Medulla oblongata (tissue), 1 donor: ENCODE results near the gene IL25.
A peak's percentile ranks its signal among the peaks of the same experiment; 100 is the strongest.
"Not testable (repeated sequence)": the region's sequence is repeated elsewhere in the genome, so short reads cannot be mapped to it uniquely, and the experiment has no call there.

ENCODE experiments used
- DNase-seq: peaks from one replicate; pipeline ENCODE4 v3.0.0-alpha.2; 2015; ENCODE audit errors: extremely low spot score

The IL25 gene

GRCh38 chr14:23388996-23389395, 16.4 kb downstream of the IL25 start:
- DNase-seq: no peak

GRCh38 chr14:23389396-23389795, 16.8 kb downstream of the IL25 start:
- DNase-seq: no peak

- DNase-seq: not testable (repeated sequence)
Observed at GRCh38 chr14:23389871-23390270, 17.3 kb downstream of the IL25 start.

- DNase-seq: no peak
Observed at GRCh38 chr14:23392613-23393012, 20.0 kb downstream of the IL25 start.

GRCh38 chr14:23396126-23396525, 23.5 kb downstream of the IL25 start:
- no peak for DNase-seq

- DNase-seq: no peak
Observed at GRCh38 chr14:23396781-23397407, 24.3 kb downstream of the IL25 start.

GRCh38 chr14:23398348-23398747, 25.7 kb downstream of the IL25 start:
- no peak for DNase-seq

GRCh38 chr14:23399136-23399535, 26.5 kb downstream of the IL25 start:
- no peak for DNase-seq

GRCh38 chr14:23399591-23399990, 27.0 kb downstream of the IL25 start:
- no peak for DNase-seq

GRCh38 chr14:23400496-23401149, 28.0 kb downstream of the IL25 start:
- not testable (repeated sequence) for DNase-seq

- DNase-seq: no peak
Observed at GRCh38 chr14:23401291-23401690, 28.7 kb downstream of the IL25 start.

GRCh38 chr14:23402296-23403138, 29.9 kb downstream of the IL25 start:
- DNase-seq: no peak

- no peak for DNase-seq
Observed at GRCh38 chr14:23403139-23403438, 30.5 kb downstream of the IL25 start.

- DNase-seq: no peak
Observed at GRCh38 chr14:23403908-23404307, 31.3 kb downstream of the IL25 start.

- DNase-seq: no peak
Observed at GRCh38 chr14:23404331-23404900, 31.8 kb downstream of the IL25 start.

GRCh38 chr14:23405096-23405495, 32.5 kb downstream of the IL25 start:
- no peak for DNase-seq

- no peak for DNase-seq
Observed at GRCh38 chr14:23405516-23406025, 33.0 kb downstream of the IL25 start.

GRCh38 chr14:23406244-23406643, 33.6 kb downstream of the IL25 start:
- DNase-seq: peak; percentile 60

- no peak for DNase-seq
Observed at GRCh38 chr14:23406725-23407355, 34.2 kb downstream of the IL25 start.

- DNase-seq: no peak
Observed at GRCh38 chr14:23407516-23408306, 35.1 kb downstream of the IL25 start, which contains the start of gene MYH6. TSS of gene MYH6 (minus strand) at chr14:23408273. CDS start at chr14:23407223, 1,050 bp downstream.

GRCh38 chr14:23408307-23408630, 35.7 kb downstream of the IL25 start:
- no peak for DNase-seq
